ENCODE results near the gene KIF1C.

DNA sequence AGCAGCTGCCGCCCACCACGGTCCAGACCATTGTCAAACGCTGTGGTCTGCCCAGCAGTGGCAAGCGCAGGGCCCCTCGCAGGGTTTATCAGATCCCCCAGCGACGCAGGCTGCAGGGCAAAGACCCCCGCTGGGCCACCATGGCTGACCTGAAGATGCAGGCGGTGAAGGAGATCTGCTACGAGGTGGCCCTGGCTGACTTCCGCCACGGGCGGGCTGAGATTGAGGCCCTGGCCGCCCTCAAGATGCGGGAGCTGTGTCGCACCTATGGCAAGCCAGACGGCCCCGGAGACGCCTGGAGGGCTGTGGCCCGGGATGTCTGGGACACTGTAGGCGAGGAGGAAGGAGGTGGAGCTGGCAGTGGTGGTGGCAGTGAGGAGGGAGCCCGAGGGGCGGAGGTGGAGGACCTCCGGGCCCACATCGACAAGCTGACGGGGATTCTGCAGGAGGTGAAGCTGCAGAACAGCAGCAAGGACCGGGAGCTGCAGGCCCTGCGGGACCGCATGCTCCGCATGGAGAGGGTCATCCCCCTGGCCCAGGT, 24.5 kb downstream of the KIF1C start:
- TF ChIP-seq CTCF (IDR thresholded peaks at IDR 0.05) (no peak), EP300 (IDR thresholded peaks at IDR 0.05) (no peak), POLR2A (IDR thresholded peaks at IDR 0.05; ENCODE audit: low read depth) (no peak), POLR2AphosphoS5 (IDR thresholded peaks at IDR 0.05) (no peak)
